Activated T-cell treated with anti-CD3 and anti-CD28 coated beads, Interleukin-2, amount 50 U/mL, for 72 hours (primary cell): Measurements from ENCODE around the gene RBM5. TPM values are rescaled to one million over a fixed set of nuclear protein-coding genes. Genes with fewer than 3 reads are reported as not detected.
"Not testable (repeated sequence)": the region's sequence is repeated elsewhere in the genome, so short reads cannot be mapped to it uniquely, and the experiment has no call there.

ENCODE experiments used
- ATAC-seq, 2 donors: fragments of 150-1000 bp; cut with Tn5 transposase; replicated peaks in 1 of 2; 2 replicates each; pipeline ENCODE4 v1.10.0; 2021; ENCODE audit warnings: moderate library complexity in 2 of 2, mild to moderate bottlenecking in 1 of 2
- DNase-seq, 2 donors: peaks; one replicate each; pipeline ENCODE4 v3.0.0; 2021 to 2022; ENCODE audit warnings: mixed read lengths in 1 of 2
- H3K27ac Mint-ChIP-seq: one replicate; pipeline ENCODE4 v1.8.0; 2022; ENCODE audit warnings: mild to moderate bottlenecking, moderate library complexity, mixed read lengths
- H3K27me3 Mint-ChIP-seq: one replicate; pipeline ENCODE4 v1.8.0; 2022; ENCODE audit warnings: low read depth, mixed read lengths
- H3K36me3 Mint-ChIP-seq, 2 donors: one replicate each; pipeline ENCODE4 v1.8.0; 2022; ENCODE audit warnings: mixed read lengths in 2 of 2, mild to moderate bottlenecking in 1 of 2; ENCODE audit not compliant: insufficient read depth in 2 of 2
- H3K4me1 Mint-ChIP-seq: one replicate; pipeline ENCODE4 v1.8.0; 2022; ENCODE audit warnings: low read depth, mixed read lengths
- H3K4me3 Mint-ChIP-seq, 2 donors: one replicate each; pipeline ENCODE4 v1.8.0; 2022; ENCODE audit warnings: mild to moderate bottlenecking in 2 of 2, mixed read lengths in 2 of 2, moderate library complexity in 2 of 2
- H3K9me3 Mint-ChIP-seq, 2 donors: one replicate each; pipeline ENCODE4 v1.8.0; 2022; ENCODE audit warnings: mixed read lengths in 2 of 2
- total RNA-seq, 2 donors: library from RNA; stranded (reverse); gene quantifications; one replicate each; pipeline ENCODE4 v1.2.3, GENCODE V29; 2022

The RBM5 gene
- 100 to 1,000 TPM; 172 to 179 TPM for total RNA-seq

DNA sequence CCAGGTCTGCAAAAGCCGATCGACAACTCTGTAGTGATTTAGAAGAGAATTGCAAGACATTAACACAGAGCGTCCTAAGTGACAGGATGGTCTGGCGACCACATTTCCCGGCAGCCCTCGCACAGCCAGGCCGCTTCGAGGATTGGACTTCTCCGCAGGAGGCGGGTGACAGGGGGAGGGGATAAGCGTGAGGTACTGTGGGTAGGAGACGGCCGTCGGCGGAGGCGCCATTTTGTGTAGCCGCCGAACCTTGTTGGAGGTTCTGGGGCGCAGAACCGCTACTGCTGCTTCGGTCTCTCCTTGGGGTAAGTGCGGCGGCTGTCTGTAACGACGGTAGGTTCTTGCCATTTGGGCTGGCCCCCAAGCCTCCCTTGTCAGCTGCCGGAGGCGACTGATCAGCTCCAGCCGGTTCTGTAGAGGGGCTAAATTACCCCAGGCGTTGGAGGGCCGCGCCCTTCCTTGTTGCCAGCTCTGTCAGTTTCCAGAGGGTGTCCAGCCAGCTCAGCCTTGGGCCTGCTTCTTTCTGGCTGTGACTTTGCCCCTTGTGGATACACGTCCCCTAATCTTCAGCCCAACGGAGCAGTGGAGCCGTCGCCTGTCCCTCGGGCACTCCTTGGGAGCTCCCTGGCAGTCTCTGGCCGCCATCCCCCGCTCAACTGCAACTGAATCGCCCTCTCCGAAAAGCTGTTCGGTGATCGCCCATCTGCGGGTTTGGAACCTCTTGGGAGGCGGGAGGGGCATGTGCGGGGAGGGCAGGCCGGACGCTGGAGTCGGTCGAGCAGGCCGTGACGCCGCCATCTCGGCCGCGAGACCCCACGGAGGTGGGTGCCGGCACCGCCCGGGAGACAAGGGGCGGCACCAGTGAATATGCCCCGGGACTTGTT, at the start of gene RBM5:
RBM5 (plus strand) TSS at position 195 of the 884 bp plus-strand sequence. CDS start 1,516 bp downstream, outside the sequence.
- Mint-ChIP-seq H3K4me1 (peaks cover 39% of the 10 kb centered on the region), H3K27ac (peak within 1 kb of the TSS; percentile 98), H3K9me3 (no peaks in the 10 kb centered on the region), H3K27me3 (no peaks in the 10 kb centered on the region), H3K36me3 (peaks cover 15 to 26% of the 10 kb centered on the region in 2 donors), H3K4me3 (peak within 1 kb of the TSS; percentile 95)
- DNase-seq (peak; percentile 93 to 97), ATAC-seq (peak; percentile 100)

DNA sequence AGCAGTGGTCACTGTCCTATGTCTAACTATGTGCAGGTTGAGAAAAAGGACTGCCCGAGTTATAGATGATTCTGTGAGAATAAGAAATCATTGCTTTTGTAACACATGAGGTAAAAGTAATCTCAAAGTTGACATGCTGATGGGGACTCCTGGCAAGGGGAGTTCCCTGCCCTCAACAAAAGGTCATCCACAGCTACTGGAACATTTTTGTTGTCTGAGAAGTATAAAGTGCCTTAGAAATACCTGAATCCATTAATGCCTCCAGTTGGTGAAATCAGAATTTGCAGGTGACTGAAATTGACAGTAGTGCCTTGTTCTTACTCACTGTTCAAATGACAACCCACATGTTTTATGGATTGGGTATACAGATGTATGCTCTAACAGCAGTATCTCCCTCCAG, 43.7 kb upstream of the RBM5 start:
- ATAC-seq (peak in 1 of 2 donors; percentile 21), DNase-seq (no peak)
- no peak overlapping the region for H3K4me3 Mint-ChIP-seq
- no peaks in the 10 kb centered on the region for H3K27me3 Mint-ChIP-seq
- no peaks in the 10 kb centered on the region for H3K9me3 Mint-ChIP-seq
- no peak overlapping the region for H3K27ac Mint-ChIP-seq
- H3K36me3 Mint-ChIP-seq = no peaks in the 10 kb centered on the region
- peaks cover 21% of the 10 kb centered on the region for H3K4me1 Mint-ChIP-seq

DNA sequence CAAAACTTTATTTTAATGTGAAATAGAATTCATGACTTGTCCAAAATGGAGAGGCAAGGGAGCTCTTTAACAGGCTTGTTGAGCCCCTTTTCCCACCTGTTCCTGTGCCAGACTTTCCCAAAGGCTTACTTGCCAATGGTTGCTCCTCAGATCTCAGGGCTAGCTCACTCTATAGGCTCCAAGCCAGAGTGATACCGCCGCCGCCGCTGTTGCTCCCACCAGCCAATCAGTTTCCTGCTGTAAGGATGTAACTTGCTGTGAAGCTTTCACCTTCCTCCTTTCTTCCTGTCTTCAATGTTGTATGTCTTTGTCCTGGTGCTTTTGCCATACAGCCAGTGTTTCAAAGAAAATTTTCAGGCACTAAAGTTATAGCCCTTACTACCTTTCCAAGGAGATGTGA, 41.3 kb upstream of the RBM5 start:
- no peak overlapping the region for H3K4me3 Mint-ChIP-seq
- H3K9me3 Mint-ChIP-seq = no peaks in the 10 kb centered on the region
- no peak for DNase-seq
- no peak overlapping the region for H3K27ac Mint-ChIP-seq
- ATAC-seq = no peak
- peaks cover 6% of the 10 kb centered on the region for H3K4me1 Mint-ChIP-seq
- H3K36me3 Mint-ChIP-seq = no peaks in the 10 kb centered on the region
- H3K27me3 Mint-ChIP-seq = no peaks in the 10 kb centered on the region

DNA sequence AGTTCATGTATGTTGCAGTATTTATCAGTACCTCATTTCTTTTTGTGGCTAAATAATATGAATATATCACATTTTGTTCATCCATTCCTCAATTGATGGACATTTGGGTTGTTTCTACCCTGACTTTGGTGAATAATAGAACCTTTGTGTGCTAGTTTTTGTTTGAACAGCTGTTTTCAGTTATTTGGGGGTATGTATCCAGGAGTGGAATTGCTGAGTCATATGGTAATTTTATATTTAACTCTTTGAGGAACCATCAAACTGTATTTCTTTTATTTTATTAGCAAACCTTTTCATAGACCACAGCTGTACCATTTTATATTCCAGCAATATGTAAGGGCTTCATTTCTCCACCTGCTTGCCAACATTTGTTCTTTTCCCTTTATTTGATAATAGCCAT, 38.4 kb upstream of the RBM5 start:
- H3K9me3 Mint-ChIP-seq = no peaks in the 10 kb centered on the region
- H3K4me3 Mint-ChIP-seq = no peak overlapping the region
- H3K27me3 Mint-ChIP-seq = no peaks in the 10 kb centered on the region
- no peak overlapping the region for H3K27ac Mint-ChIP-seq
- peaks cover 0 to 2% of the 10 kb centered on the region in 2 donors for H3K36me3 Mint-ChIP-seq
- DNase-seq (no peak), ATAC-seq (no peak)
- H3K4me1 Mint-ChIP-seq = no peaks in the 10 kb centered on the region

DNA sequence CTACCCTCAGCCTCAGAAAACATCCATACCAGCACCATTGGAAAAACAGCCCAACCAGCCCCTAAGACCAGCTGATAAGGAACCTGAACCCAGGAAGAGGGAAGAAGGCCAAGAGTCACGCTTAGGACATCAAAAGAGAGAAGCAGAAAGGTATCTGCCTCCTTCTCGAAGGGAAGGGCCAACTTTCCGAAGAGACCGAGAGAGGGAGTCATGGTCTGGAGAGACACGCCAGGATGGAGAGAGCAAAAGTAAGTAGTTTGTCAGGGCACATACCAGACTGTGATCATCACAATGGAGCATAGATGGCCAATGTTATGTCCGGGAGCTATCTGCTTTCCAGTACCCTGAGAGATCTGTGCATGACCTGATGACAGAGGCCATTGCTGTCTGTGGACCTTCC, 31.0 kb upstream of the RBM5 start:
- H3K9me3 Mint-ChIP-seq = no peaks in the 10 kb centered on the region
- no peak overlapping the region for H3K27ac Mint-ChIP-seq
- DNase-seq (no peak), ATAC-seq (no peak)
- H3K27me3 Mint-ChIP-seq = no peaks in the 10 kb centered on the region
- no peaks in the 10 kb centered on the region for H3K4me1 Mint-ChIP-seq
- H3K36me3 Mint-ChIP-seq = peaks cover 6 to 19% of the 10 kb centered on the region in 2 donors
- no peak overlapping the region for H3K4me3 Mint-ChIP-seq

DNA sequence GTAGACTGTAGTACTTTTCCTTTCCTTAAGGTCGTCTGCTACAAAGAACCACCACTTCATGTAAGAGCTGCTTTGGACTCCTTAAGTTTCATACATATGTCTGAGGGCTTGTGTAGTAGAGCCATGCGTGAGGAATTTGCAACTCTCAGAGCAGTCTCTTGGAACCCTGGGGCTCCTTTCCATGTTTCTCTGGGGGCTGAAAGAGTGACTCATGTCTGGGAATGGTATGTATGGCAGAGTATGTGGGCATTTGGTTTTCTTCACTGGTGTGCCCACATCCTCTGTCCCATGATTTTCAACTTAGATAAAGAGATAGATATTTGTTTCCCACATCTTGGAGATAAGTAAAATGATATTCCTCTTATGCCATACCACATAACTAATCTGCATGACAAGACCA, 20.6 kb upstream of the RBM5 start:
- no peak for ATAC-seq
- Mint-ChIP-seq H3K9me3 (no peaks in the 10 kb centered on the region), H3K27me3 (no peaks in the 10 kb centered on the region), H3K27ac (no peak overlapping the region), H3K36me3 (peaks cover 7 to 35% of the 10 kb centered on the region in 2 donors), H3K4me3 (no peak overlapping the region), H3K4me1 (no peaks in the 10 kb centered on the region)
- DNase-seq = no peak

DNA sequence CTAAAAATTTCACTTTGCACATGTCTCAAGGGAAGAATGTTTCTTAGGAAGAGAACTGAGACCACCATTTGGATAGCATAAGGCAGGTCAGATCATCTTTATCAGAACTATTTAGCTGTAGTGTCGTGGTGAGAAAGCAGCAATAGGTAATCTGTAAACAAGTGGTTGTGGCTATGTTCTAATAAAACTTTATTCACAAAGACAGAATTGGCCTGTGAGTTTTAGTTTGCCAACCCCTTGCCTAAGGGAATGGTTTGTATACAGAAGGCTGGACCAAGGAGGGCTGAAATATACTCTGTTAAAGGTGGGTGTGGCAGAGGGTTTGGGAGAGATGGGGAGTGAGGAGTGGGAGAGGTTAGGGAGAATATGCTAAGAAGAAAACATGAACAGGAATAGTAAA, 10.6 kb upstream of the RBM5 start:
- ATAC-seq = no peak
- no peak for DNase-seq
- no peak overlapping the region for H3K4me3 Mint-ChIP-seq
- peaks cover 4 to 17% of the 10 kb centered on the region in 2 donors for H3K36me3 Mint-ChIP-seq
- H3K27me3 Mint-ChIP-seq = no peaks in the 10 kb centered on the region
- H3K27ac Mint-ChIP-seq = no peak overlapping the region
- no peaks in the 10 kb centered on the region for H3K9me3 Mint-ChIP-seq
- peaks cover 16% of the 10 kb centered on the region for H3K4me1 Mint-ChIP-seq

DNA sequence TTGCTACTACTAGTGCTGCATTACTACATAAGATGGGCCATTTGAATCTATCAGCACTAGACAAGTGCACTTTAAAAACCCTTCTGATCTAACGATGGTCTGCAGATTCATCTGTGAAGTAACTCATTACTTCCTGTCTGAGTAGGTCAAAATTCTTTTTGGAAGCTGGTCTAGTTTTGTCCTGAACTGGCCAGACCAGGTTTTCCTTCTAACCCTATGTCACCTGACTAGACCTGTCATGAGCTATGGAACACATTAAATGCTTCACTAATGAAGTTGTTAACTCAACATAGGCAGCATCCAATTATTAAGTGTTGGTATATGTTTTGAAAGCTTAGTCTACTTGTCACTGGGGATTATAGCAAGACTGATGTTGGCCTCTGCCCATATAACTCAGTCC, 10.1 kb upstream of the RBM5 start:
- peak overlapping the region; percentile 30 for H3K27ac Mint-ChIP-seq
- H3K4me3 Mint-ChIP-seq = no peak overlapping the region
- H3K27me3 Mint-ChIP-seq = no peaks in the 10 kb centered on the region
- DNase-seq (no peak), ATAC-seq (no peak)
- H3K4me1 Mint-ChIP-seq = peaks cover 20% of the 10 kb centered on the region
- H3K9me3 Mint-ChIP-seq = no peaks in the 10 kb centered on the region
- peaks cover 4 to 17% of the 10 kb centered on the region in 2 donors for H3K36me3 Mint-ChIP-seq

DNA sequence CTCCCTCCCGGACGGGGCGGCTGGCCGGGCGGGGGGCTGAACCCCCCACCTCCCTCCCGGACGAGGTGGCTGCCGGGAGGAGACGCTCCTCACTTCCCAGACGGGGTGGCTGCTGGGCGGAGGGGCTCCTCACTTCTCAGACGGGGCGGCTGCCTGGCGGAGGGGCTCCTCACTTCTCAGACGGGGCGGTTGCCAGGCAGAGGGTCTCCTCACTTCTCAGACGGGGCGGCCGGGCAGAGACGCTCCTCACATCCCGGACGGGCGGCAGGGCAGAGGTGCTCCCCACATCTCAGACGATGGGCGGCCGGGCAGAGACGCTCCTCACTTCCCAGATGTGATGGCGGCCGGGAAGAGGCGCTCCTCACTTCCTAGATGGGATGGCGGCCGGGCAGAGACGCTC, 3.8 kb upstream of the RBM5 start:
- not testable (repeated sequence) for ATAC-seq, H3K4me3 Mint-ChIP-seq, H3K9me3 Mint-ChIP-seq, H3K36me3 Mint-ChIP-seq, DNase-seq, H3K27ac Mint-ChIP-seq, H3K27me3 Mint-ChIP-seq
- H3K4me1 Mint-ChIP-seq = peaks cover 24% of the 10 kb centered on the region

DNA sequence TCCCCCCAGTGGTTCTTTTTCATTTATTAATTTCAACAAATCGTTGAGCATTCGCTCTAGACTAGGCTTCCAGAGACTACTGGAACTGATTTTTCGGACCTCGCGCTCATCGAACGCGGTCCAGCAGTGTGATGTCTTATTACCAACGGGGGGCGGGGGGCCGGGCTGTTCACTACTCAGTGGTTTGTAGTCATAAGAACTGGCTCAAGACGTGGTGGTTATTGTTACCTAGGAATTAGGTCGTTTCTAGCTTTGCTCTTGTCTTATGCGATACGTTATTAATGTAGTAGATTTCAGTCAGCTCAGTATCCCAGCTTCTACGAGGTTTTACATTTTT, 858 bp downstream of the RBM5 start:
- peaks cover 39% of the 10 kb centered on the region for H3K4me1 Mint-ChIP-seq
- H3K36me3 Mint-ChIP-seq = peaks cover 15 to 31% of the 10 kb centered on the region in 2 donors
- DNase-seq (no peak), ATAC-seq (no peak)
- peak overlapping the region; percentile 95 for H3K4me3 Mint-ChIP-seq
- H3K9me3 Mint-ChIP-seq = no peaks in the 10 kb centered on the region
- no peaks in the 10 kb centered on the region for H3K27me3 Mint-ChIP-seq
- peak overlapping the region; percentile 98 for H3K27ac Mint-ChIP-seq

DNA sequence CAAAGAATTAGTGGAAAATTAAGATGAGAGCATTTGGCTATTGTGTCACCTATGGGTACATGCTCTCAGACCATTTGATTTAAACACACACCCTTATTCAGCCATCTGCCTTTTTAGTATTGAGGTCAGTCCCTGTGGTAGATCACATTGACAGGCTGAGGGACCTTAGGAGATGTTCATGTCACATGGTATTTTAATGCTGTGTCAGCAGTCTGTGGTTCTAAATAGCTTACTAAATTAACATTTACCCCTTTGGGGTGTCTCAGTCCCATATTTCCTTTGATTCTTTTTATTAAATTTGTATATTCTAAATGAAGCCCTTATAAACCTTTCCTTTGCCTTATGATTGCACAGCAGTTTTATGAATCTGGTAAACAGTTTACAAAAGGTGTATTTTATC, 2.3 kb downstream of the RBM5 start:
- DNase-seq (no peak), ATAC-seq (no peak)
- peak overlapping the region; percentile 95 for H3K4me3 Mint-ChIP-seq
- H3K4me1 Mint-ChIP-seq = peaks cover 48% of the 10 kb centered on the region
- no peaks in the 10 kb centered on the region for H3K27me3 Mint-ChIP-seq
- H3K36me3 Mint-ChIP-seq = peaks cover 22 to 41% of the 10 kb centered on the region in 2 donors
- H3K27ac Mint-ChIP-seq = peak overlapping the region; percentile 98
- H3K9me3 Mint-ChIP-seq = no peaks in the 10 kb centered on the region

DNA sequence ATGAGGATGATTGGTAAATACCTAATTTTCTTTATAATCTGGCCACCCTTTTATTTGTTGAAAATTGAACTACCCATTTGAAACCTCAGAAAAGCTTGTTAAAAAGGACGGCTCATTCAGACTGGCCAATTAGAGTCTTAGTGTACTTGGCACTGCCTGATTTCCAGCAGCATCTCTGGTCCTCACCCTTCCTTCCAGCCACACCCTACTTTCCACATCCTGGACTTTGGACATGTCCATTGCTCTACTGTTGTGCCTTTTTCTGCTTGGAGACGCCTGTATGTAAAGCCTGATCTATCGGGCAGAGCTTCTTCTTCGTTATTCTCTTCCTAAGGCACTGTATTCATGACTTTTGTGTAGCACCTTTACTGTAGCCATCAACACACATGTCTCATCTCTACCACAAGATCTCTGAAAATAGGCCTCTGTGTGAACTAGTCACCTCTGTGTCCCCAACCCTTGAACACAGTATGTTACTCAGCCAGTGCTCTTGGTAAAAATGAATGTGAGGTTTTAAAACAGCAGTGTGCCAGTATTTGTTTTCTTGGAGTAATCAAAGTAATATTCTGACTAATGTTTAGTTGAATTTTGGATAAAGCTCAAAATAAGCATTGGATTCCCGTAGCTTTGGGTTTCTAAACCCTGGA, 6.8 kb downstream of the RBM5 start:
- no peak for DNase-seq
- H3K4me3 Mint-ChIP-seq = no peak overlapping the region
- H3K36me3 Mint-ChIP-seq = peaks cover 21 to 61% of the 10 kb centered on the region in 2 donors
- H3K27ac Mint-ChIP-seq = peak overlapping the region; percentile 21
- H3K27me3 Mint-ChIP-seq = no peaks in the 10 kb centered on the region
- peaks cover 44% of the 10 kb centered on the region for H3K4me1 Mint-ChIP-seq
- ATAC-seq = peak in 1 of 2 donors; percentile 26
- H3K9me3 Mint-ChIP-seq = no peaks in the 10 kb centered on the region

DNA sequence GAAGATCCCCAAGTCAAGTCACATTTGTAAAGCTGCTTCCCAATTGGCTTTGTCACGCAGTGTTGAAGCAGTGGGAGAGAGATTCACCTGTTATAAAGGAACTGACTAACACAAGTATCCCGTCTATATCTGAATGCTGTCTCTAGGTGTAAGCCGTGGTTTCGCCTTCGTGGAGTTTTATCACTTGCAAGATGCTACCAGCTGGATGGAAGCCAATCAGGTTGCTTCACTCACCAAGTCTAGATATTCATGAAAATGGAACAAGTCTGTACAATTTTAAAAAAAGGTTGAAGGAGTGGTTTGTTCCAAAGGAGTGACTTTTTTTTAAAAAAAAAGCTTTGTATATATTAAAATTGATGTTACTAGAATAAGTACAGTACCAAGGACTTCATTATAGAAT, 11.7 kb downstream of the RBM5 start:
- no peak overlapping the region for H3K4me3 Mint-ChIP-seq
- H3K36me3 Mint-ChIP-seq = peaks cover 19 to 60% of the 10 kb centered on the region in 2 donors
- peaks cover 16% of the 10 kb centered on the region for H3K4me1 Mint-ChIP-seq
- no peaks in the 10 kb centered on the region for H3K9me3 Mint-ChIP-seq
- no peak overlapping the region for H3K27ac Mint-ChIP-seq
- ATAC-seq (no peak), DNase-seq (no peak)
- H3K27me3 Mint-ChIP-seq = no peaks in the 10 kb centered on the region
